PC-3 (cell line): Measurements from ENCODE around the gene TENM4. TPM values are rescaled to one million over a fixed set of nuclear protein-coding genes. Genes with fewer than 3 reads are reported as not detected.

Source experiments
- ATAC-seq: fragments of 200-7000 bp; cut with Tn5 transposase; 2 replicates; pipeline ENCODE4 v1.9.1; 2020; ENCODE audit warnings: mild to moderate bottlenecking, moderate library complexity
- BruUV-seq: library from RNA; stranded (reverse); fragments of 400-500 nt; replicated peaks from 2 replicates; lab custom pipeline; 2021; lab: Mats Ljungman, UMichigan
- CTCF ChIA-PET: fragments of 300-600 bp; sonication (Branson Sonifier 250); formaldehyde crosslinking; loops from one replicate; lab custom pipeline; 2022; ENCODE audit warnings: antibody characterized with exemption; lab: Charles Lee
- POLR2A ChIA-PET: fragments of 300-600 bp; sonication (Branson Sonifier 250); formaldehyde crosslinking; loops from one replicate; lab custom pipeline; 2022; ENCODE audit warnings: antibody characterized with exemption; ENCODE audit not compliant: unreplicated experiment; lab: Charles Lee
- DNase-seq: peaks from one replicate; pipeline ENCODE4 v3.0.0-alpha.2; 2015
- H2AFZ ChIP-seq: fragments of 300-600 bp; sonication (generic); 2 replicates; pipeline ENCODE4 v1.6.0; 2016; ENCODE audit warnings: antibody characterized with exemption, low read length
- H3F3A ChIP-seq: fragments of 300-600 bp; sonication (generic); one replicate; pipeline ENCODE4 v1.6.0; 2017; ENCODE audit warnings: antibody characterized with exemption, low read length, control low read depth, mild to moderate bottlenecking; ENCODE audit not compliant: unreplicated experiment
- H3K27ac ChIP-seq: fragments of 300-600 bp; sonication (generic); 2 replicates; pipeline ENCODE4 v1.5.1; 2016; ENCODE audit warnings: mild to moderate bottlenecking, low read length
- H3K27me3 ChIP-seq: fragments of 300-600 bp; sonication (generic); 2 replicates; pipeline ENCODE4 v1.6.1; 2016; ENCODE audit warnings: low read length, mixed read lengths
- H3K36me3 ChIP-seq: fragments of 300-600 bp; sonication (generic); 2 replicates; pipeline ENCODE4 v1.6.1; 2016; ENCODE audit warnings: low read depth, mixed run types, low read length, mixed read lengths
- H3K4me1 ChIP-seq: fragments of 300-600 bp; sonication (generic); 2 replicates; pipeline ENCODE4 v1.5.1; 2016; ENCODE audit warnings: low read length; ENCODE audit not compliant: insufficient read depth
- H3K4me2 ChIP-seq: fragments of 300-600 bp; sonication (generic); 2 replicates; pipeline ENCODE4 v1.6.0; 2016; ENCODE audit warnings: low read length
- H3K4me3 ChIP-seq: fragments of 300-600 bp; sonication (generic); 2 replicates; pipeline ENCODE4 v1.5.1; 2016; ENCODE audit warnings: mild to moderate bottlenecking, low read length, mixed read lengths
- H3K79me2 ChIP-seq: fragments of 300-600 bp; sonication (generic); 2 replicates; pipeline ENCODE4 v1.6.1; 2017; ENCODE audit warnings: low read length, mixed read lengths
- H3K9ac ChIP-seq: fragments of 300-600 bp; sonication (generic); 2 replicates; pipeline ENCODE4 v1.6.0; 2016; ENCODE audit warnings: mild to moderate bottlenecking, low read length
- H3K9me2 ChIP-seq: fragments of 300-600 bp; sonication (generic); replicated peaks from 2 replicates; pipeline ENCODE4 v1.6.1; 2016; ENCODE audit warnings: mixed run types, low read length, mixed read lengths
- H3K9me3 ChIP-seq: fragments of 300-600 bp; sonication (generic); 2 replicates; pipeline ENCODE4 v1.6.1; 2016; ENCODE audit warnings: low read length, mixed read lengths
- H4K20me1 ChIP-seq: fragments of 300-600 bp; sonication (generic); 2 replicates; pipeline ENCODE4 v1.6.1; 2016; ENCODE audit warnings: low read length, mixed read lengths
- EZH2 ChIP-seq: fragments of 300-600 bp; sonication (generic); IDR thresholded peaks from one replicate; pipeline ENCODE4 v1.6.1; 2017; ENCODE audit warnings: antibody characterized with exemption, mild to moderate bottlenecking, low read length; ENCODE audit not compliant: unreplicated experiment
- EZH2phosphoT487 ChIP-seq: fragments of 300-600 bp; sonication (generic); IDR thresholded peaks from 2 replicates; pipeline ENCODE4 v1.6.1; 2018; ENCODE audit warnings: mild to moderate bottlenecking, antibody characterized with exemption, low read length, borderline replicate concordance
- intact Hi-C: fragments of 100-400 bp; cut with micrococcal nuclease; formaldehyde crosslinking; loops from 2 replicates; pipeline ENCODE4 v1.9.0; 2023
- total RNA-seq: library from RNA; depleted of rRNA; stranded (reverse); fragments of >200 nt; gene quantifications from 2 replicates; pipeline ENCODE4 v1.2.3, GENCODE V29; 2014
- TF ChIP-seq, protein P1 (sequence below): fragments of 300-600 bp; sonication (generic); conservative IDR thresholded peaks from 2 replicates; pipeline ENCODE4 v1.5.1; 2017; ENCODE audit warnings: antibody characterized with exemption, low read depth, mild to moderate bottlenecking, low read length

The TENM4 gene
- total RNA-seq, 1 experiment from 2014 or later: 19.7 TPM

DNA sequence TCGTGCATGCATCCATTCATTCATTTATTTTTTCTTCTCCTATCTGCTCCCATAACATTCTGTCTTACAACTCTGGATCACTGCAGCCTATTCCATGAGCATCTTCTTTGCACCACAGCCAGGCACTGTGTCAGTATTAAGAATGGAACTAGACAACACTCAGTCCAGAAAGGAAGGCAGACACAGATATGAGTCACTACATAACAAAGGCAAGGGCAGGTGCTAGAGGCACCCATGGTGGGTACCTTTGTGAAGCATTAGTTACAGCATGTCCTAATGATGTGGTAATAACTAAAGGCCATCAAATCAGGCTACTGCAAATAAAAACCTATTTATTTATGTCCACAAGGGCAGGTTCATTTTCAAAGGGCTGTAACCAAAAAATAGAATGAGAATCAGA lies 28.1 kb downstream of the TENM4 start:
- ChIA-PET CTCF (no interaction called here), POLR2A (no interaction called here)
- no peak overlapping the region for H2AFZ ChIP-seq
- no TSS peak for BruUV-seq
- no peak overlapping the region for H3K27ac ChIP-seq
- TF ChIP-seq EZH2: no peak
- no peak for TF ChIP-seq EZH2phosphoT487
- TF ChIP-seq, protein P1, sequence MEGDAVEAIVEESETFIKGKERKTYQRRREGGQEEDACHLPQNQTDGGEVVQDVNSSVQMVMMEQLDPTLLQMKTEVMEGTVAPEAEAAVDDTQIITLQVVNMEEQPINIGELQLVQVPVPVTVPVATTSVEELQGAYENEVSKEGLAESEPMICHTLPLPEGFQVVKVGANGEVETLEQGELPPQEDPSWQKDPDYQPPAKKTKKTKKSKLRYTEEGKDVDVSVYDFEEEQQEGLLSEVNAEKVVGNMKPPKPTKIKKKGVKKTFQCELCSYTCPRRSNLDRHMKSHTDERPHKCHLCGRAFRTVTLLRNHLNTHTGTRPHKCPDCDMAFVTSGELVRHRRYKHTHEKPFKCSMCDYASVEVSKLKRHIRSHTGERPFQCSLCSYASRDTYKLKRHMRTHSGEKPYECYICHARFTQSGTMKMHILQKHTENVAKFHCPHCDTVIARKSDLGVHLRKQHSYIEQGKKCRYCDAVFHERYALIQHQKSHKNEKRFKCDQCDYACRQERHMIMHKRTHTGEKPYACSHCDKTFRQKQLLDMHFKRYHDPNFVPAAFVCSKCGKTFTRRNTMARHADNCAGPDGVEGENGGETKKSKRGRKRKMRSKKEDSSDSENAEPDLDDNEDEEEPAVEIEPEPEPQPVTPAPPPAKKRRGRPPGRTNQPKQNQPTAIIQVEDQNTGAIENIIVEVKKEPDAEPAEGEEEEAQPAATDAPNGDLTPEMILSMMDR: no peak
- intact Hi-C loops: no loop called here
- no peaks in the 10 kb centered on the region for H3K79me2 ChIP-seq
- no peaks in the 10 kb centered on the region for H3K9me3 ChIP-seq
- no peak overlapping the region for H3K9ac ChIP-seq
- H3F3A ChIP-seq: no peaks in the 10 kb centered on the region
- no peaks in the 10 kb centered on the region for H3K36me3 ChIP-seq
- ATAC-seq (no peak), DNase-seq (no peak)
- H3K4me3 ChIP-seq: no peak overlapping the region
- H3K4me1 ChIP-seq: peaks cover 18% of the 10 kb centered on the region
- H3K9me2 ChIP-seq: no peaks in the 10 kb centered on the region
- no peaks in the 10 kb centered on the region for H4K20me1 ChIP-seq
- peaks cover 14% of the 10 kb centered on the region; the same call in 1 of the 2 replicates for H3K27me3 ChIP-seq
- H3K4me2 ChIP-seq: no peak overlapping the region

DNA sequence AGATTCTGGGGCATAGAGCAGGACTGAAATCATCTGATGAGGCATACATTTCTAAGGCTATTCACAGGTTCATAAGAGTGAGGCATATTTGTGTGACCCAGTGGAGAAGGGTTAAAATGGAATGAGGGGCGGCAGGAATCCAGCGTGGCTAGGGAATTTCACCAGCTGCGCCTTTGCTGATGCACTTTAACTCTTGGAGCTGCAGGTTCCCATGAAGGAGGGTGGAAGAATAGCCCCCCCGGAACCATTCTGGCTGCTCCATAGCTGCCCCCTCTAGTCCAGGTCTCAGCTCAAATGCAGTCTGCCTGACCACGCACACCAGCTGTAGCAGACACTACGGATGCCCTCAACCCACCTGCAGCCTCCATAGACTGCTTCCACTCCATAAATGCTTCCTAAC lies 31.5 kb downstream of the TENM4 start:
- Histone ChIP-seq H3K4me3 (no peak overlapping the region), H3K9ac (no peak overlapping the region), H3K27ac (no peak overlapping the region), H3K9me3 (no peaks in the 10 kb centered on the region), H4K20me1 (no peaks in the 10 kb centered on the region), H3K4me1 (peaks cover 2% of the 10 kb centered on the region), H3F3A (no peaks in the 10 kb centered on the region), H2AFZ (no peak overlapping the region), H3K4me2 (no peak overlapping the region), H3K9me2 (no peaks in the 10 kb centered on the region), H3K79me2 (no peaks in the 10 kb centered on the region), H3K36me3 (no peaks in the 10 kb centered on the region), H3K27me3 (peaks cover 17% of the 10 kb centered on the region; the same call in 1 of the 2 replicates)
- DNase-seq (no peak), ATAC-seq (no peak)
- CTCF ChIA-PET: no interaction called here
- POLR2A ChIA-PET: no interaction called here
- TF ChIP-seq EZH2phosphoT487: no peak
- TF ChIP-seq, protein P1: no peak
- no peak for TF ChIP-seq EZH2
- intact Hi-C loops: no loop called here
- BruUV-seq: no TSS peak

DNA sequence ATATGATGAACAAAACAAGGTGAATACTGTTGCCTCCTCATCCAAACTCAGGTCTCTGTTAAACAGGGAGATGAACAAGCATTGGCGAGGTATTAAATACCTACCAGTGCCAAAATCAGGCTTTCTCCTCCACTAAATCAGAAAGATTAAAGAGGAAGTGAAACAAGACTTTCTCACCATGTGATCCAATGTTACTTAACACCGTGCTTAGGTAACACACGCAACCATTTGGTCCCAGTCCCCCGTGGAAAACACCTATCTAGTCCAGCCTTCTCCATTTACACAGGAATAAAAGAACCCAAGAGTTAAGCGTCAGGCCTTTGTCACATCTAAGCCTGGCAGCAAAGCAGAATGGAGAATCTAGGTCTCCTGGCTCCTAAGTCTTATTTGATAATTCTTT lies 34.5 kb downstream of the TENM4 start:
- ChIA-PET CTCF (no interaction called here), POLR2A (no interaction called here)
- TF ChIP-seq EZH2 (no peak), EZH2phosphoT487 (no peak)
- TF ChIP-seq, protein P1: no peak
- Histone ChIP-seq H2AFZ (no peak overlapping the region), H4K20me1 (no peaks in the 10 kb centered on the region), H3K9me3 (no peaks in the 10 kb centered on the region), H3K4me2 (no peak overlapping the region), H3K9me2 (no peaks in the 10 kb centered on the region), H3K79me2 (no peaks in the 10 kb centered on the region), H3K36me3 (no peaks in the 10 kb centered on the region), H3K9ac (no peak overlapping the region), H3K27ac (no peak overlapping the region), H3K4me3 (no peak overlapping the region), H3F3A (no peaks in the 10 kb centered on the region), H3K4me1 (no peaks in the 10 kb centered on the region), H3K27me3 (peaks cover 16% of the 10 kb centered on the region; the same call in 1 of the 2 replicates)
- intact Hi-C loops: no loop called here
- ATAC-seq: no peak
- DNase-seq: no peak
- no TSS peak for BruUV-seq
